Ramos (cell line): Measurements from ENCODE around the gene AGPAT3.

Experiments used
- in situ Hi-C: fragments of 300-500 bp; cut with MboI; formaldehyde crosslinking; loops from one replicate; pipeline ENCODE4 v1.14.3; 2022; ENCODE audit warnings: low sequenced_read_pairs; ENCODE audit not compliant: unreplicated experiment

Gene AGPAT3

DNA sequence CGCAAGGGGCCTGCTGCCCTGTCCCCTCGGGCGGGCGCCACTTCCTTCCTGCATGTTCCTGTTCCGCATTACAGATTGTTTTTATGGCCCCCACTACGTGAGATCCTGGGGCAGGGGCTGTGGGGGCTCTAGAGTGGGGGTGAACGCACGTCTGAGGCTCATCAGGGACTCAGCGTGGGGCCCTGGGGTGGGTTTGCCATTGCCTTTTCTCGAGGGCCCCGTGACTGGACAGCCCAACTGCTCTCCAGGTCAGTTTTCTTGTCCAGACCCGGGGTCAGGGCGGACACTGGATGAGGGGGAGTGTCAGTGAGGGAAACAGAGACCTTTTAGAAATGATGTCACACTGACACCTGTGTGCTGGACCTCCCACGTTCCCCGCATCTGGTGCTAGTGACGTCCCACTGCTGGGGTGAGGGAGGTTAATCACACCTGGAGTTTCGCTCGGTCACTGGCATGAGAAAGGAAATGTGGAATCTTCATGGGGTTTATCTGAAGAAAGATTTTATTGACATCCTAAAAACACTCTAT, 65.9 kb downstream of the AGPAT3 start:
- in situ Hi-C loops = loop anchor here (25.0 kb wide), 1 partner anchor 119 kb away; no protein-coding TSS in a partner anchor

DNA sequence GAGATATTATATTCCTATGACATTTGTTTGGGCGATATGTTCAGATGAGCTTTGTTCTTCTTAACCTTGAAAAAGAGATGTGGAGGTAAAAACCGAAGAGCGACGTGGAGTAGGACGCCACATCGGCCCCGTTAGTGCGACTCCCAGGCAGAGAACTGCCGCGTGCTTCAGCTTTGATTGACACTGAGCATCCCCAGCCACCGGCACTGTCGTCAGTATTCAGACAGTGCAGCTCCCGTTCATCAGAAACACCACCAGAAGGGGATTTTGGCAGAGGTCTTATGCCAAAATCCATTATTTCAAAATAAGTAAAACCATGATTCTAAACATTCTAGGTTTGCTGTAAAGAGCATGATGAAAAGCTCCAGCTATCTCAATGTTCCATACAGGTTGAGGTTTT, 66.5 kb downstream of the AGPAT3 start:
- in situ Hi-C loops = loop anchor here (25.0 kb wide), 1 partner anchor 119 kb away; no protein-coding TSS in a partner anchor

DNA sequence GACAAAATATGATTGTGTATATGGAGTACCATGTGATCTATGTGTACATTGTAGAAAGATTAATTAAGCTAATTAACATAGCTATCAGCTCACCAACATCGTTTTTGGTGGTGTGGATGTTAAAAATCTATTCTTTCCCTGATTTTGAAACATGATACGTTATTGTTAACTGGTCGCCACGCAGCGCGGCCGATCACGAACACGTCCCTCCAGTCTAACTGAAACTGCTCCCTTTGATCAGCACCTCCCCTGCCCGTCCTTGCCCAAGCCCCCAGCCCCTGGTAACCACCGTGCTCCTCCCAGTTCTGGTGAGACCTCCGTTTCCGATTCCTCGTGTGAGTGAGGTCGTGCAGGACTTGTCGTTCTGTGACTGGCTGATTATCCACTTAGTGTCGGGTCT, 67.0 kb downstream of the AGPAT3 start:
- in situ Hi-C loops = loop anchor here (25.0 kb wide), 1 partner anchor 120 kb away; no protein-coding TSS in a partner anchor

DNA sequence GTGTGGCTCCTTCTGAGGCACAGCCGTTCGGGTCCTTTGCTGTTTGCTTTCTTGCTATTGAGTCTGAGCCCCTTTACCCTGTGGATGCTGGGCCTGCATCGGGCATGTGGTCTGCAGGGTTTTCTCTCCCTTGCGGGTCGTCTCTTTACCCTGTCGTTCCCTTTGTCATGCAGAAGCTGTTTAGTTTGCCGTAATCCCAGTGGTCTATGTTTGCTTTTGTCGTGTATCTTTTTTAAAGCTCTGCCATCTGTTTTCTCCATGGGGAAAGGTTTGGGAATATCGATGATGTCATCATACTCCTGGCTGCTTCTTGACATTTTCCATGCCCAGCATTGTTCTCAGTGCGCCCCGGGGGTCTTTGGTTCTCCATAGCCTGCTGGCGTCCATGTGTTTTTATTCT, 68.2 kb downstream of the AGPAT3 start:
- in situ Hi-C loops = loop anchor here (25.0 kb wide), 1 partner anchor 121 kb away; no protein-coding TSS in a partner anchor

DNA sequence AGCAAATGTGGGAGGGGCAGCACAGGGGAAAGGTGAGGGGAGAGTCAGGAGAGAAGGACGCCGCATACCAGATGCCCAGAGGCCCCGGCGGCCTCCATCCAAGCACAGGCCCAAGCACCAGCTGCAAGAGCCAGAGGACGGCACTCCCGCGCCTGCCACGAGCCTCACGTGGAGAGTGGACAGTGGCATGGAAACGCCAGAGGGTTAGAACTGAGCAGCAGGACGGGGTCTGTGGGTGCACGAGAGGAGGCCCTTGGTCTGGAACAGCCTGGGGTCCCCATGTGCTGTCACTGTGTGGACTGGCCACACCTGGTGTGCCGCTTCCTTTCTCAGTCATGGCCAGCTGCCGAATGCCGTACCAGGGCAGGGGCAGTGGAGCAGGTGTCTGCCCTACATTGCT, 68.7 kb downstream of the AGPAT3 start:
- in situ Hi-C loops = loop anchor here (25.0 kb wide), 1 partner anchor 121 kb away; no protein-coding TSS in a partner anchor

DNA sequence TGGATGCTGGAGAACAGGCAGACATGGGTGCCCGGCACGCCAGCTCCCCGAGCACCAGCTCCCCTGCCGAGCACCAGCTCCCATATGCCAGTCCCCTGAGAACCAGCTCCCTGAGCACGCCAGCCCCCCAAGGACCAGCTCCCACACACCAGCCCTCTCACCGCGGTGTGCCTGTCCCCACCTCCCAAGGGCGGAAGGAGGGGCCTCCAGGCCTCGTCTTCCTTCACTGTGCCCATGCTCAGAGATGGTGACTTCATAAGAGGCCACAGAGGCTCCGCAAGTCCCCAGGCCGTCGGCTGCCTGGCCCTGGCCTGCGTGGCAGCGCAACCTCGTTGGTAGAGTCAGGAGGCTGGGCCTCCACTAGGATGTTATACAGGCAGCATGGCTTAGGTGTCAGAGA, 69.1 kb downstream of the AGPAT3 start:
- in situ Hi-C loops = loop anchor here (25.0 kb wide), 1 partner anchor 122 kb away; no protein-coding TSS in a partner anchor

DNA sequence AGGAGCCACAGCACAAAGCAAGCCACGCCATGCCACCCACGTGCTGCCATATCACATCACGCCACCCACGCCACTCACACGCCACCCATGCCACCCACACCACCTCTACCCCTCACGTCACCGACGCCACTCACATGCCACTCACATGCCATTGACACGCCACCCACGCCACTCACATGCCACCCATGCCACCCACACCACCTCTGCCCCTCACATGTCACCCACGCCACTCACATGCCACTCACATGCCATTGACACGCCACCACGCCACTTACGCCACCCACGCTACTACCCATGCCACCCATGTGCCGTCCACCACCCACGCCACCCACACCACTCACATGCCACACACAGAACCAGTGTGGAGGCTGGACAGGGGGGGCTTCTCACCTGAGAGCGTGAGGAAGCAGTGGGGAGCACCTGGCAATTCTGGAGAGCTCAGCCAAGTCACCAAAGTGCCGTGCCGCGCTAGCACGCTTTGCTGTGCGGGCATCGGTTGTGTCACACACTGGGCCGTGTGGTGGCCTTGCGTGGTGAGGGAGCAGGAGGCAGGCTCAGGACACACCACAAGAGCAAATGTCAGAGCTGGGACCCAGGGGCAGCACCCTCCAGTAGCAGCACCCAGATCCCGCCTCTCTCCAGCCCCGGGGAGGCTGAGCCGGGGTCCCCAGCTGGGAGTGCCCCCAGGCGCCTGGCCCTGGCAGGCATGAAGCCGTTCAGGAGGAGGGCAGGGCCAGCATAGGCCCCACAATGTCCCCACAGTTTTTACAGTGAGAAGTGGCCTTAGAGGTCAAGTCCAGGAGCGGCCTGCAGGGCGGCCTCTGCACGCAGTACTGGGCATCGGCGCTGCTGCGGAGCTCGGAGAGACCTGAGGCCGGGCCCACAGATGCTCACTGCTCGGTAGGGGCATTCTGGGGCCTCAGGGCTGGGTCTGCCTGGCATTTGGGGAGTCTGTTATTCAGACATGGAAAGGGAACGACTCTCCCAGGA, 70.0 kb downstream of the AGPAT3 start:
- in situ Hi-C loops = loop anchor here (25.0 kb wide), 1 partner anchor 123 kb away; no protein-coding TSS in a partner anchor

DNA sequence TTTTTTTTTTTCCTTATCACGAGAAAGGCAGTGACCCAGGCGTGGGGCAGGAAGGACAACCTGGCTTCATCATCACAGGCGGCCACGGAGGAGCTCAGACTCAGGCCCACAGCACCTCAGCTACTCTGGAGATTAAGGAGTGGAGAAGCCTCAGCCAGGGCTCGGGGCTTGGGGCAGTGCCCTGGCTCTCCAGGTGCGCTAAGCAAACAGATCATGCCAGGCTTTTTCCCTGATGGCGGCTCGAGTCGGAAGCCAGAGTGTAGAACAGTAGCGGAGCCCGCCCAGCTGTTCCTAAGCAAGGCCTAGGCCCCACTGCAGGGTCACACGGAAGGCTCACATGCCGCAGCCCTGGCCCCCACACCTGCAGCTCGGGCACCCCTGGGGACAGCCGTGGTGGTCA, 70.7 kb downstream of the AGPAT3 start:
- in situ Hi-C loops = loop anchor here (25.0 kb wide), 1 partner anchor 123 kb away; no protein-coding TSS in a partner anchor

DNA sequence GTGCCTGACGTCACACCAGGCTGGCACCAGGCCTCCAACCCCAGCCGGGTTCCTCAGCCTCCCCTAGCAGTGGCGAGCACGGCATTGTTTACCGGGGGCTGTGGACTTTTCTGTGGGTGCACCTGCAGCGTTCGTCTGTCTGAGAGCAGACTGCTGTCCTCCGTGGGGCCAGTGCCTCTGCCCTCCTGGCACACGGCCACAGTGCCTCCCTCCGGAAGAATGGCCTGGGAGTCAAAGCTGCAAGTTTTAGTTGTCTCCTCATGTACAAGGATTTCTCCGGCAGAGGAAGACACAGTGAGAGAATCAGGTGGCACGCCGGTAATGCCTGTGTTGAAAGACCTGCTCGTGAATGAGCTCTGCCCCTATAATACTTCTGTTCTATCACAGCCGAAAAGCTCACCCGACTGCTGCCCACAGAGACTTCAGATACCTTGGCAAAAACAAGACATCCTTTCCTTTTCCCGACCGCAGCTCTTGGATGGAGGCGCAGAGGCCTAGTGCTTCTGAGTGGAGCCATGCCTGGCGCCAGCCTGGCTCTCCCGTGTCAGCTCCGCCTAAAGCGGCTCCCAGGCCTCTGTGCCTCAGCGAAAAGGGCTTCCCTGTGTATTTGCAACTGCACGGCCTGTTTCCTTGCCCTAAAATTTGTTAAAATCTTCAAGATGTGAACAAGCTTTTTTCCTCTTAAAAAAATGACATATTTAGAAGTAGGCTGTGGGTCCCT, 71.4 kb downstream of the AGPAT3 start:
- in situ Hi-C loops = loop anchor here (25.0 kb wide), 1 partner anchor 124 kb away; no protein-coding TSS in a partner anchor

DNA sequence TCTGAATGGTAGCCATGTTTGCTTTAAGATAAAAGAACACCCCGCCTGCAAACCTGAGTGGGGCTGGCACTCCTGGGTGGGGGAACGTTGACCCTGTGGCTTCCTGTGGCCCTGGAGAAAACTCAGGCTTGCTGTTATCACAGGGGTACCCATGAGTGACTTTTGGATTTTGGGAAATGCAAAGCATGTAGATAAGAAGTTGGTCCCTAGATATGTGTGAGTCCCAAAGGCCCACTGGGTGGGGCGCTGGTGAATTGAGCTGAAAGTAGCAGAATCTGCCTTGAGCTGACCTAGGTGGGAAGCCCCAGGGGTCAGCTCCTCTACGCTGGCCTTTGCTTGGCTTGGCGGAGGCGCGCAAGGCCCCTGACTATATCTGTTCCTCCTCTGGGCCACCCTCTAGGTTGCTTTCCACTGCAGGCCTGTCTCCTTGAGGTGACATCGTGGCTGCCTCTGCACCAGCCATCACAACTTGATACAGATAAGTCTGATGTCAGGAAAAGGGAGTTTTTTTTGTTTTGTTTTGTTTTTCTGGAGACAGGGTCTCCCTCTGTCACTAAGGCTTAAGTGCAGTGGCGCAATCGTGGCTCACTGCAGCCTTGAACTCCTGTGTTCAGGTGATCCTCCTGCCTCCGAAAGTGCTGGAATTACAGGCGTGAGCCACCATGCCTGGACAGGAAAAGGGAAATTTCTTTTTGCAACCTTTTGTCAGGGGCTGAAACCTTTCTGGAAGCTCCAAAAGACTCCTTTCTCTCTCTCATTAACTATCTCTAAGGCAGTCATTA, 72.2 kb downstream of the AGPAT3 start:
- in situ Hi-C loops = loop anchor here (25.0 kb wide), 1 partner anchor 125 kb away; no protein-coding TSS in a partner anchor

DNA sequence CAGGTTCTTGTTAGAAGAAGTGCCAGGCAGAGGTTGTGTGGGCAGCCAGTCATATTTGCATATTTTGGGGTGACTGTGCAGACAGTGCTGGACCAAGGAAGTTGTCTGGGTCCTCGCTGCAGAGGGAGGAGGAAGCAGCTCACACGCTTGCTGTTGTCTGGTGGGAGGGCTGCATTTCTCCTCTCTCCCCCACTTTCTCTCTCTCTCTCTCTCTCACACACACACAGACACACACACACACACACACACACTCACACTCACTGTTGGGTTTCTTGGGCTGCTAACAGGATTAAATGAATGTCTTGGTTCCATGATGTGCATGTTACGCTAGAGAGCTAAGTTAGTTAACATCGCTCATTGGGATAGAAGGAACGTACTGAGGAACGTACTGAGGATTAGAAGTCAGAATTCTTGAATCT, 72.9 kb downstream of the AGPAT3 start:
- in situ Hi-C loops = loop anchor here (25.0 kb wide), 1 partner anchor 126 kb away; no protein-coding TSS in a partner anchor

DNA sequence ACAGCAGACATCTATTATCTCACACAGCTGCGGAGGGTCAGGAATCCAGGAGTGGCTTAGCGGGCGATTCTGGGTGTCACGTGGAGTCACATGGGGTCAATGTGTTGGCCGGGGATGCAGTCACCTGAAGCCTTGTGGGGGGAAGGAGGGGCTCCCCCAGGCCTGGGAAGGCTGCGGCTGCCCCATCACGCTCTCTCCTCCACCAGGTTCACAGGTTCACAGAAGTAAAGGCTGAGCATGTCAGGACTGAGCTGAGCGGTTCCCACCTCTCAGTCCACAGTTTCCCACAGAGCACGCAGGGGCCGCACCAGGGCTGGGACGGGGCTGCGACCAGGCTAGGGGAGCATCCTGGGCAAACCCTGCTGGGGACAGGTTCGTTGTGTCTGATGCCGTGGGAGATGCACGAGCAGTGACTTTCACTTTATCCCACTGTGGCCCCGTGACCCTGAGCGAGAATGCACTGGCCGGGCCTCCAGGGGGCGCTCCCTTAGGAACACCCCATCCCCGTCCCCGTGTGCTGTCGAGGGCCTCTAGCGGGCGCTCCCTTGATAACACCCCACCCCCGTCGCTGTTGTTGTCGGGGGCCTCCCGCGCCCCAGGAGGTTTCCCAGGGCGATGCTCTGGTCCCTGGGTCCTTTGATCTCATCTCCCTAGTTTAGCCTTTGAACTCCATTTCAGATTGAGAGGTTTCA, 73.9 kb downstream of the AGPAT3 start:
- in situ Hi-C loops = loop anchor here (25.0 kb wide), 1 partner anchor 127 kb away; no protein-coding TSS in a partner anchor

DNA sequence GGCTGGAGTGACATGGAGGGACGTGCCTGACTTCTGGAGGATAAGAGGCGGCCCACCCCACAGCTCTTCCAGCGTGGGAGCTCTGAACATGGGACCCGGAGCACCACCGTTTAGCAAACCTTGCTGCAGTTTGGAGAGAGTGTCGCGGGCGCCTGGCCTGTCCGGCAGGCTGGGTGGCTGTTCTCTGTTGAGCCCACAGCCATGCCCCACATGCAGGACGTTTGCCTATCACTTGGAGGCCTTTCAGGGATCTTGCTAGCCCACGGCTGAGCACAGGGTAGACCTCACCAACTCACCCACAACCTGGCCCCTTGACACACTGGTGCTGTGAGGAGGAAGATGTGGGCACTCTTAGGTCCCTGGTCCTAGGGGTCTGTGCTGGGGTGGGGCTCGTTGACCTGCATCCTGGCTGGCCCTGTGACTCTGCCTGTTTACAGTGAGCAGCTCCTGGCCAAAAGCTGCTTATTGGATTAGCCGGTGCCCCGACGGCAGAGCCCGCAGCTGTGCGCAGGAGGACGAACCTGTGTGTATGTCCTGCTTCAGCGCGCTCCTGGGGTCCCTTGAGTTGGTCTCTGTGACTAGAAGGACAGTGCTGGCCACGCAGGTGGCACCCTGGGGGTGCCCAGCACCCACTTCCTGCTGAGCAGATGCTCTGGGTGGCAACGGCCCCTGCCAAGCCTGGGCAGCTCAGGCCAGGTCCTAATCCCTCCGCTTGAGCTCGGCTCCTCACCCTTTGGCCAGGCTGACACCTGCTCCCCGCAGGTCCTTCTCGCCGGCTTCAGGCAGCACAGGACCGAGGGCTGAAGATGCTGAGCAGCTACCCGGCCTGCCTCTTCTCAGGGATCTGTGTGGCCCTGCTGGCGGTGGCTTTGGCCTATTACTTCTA, 74.7 kb downstream of the AGPAT3 start:
- in situ Hi-C loops = loop anchor here (10.0 to 25.0 kb wide), 2 partner anchors 55 to 127 kb away; no protein-coding TSS in a partner anchor

DNA sequence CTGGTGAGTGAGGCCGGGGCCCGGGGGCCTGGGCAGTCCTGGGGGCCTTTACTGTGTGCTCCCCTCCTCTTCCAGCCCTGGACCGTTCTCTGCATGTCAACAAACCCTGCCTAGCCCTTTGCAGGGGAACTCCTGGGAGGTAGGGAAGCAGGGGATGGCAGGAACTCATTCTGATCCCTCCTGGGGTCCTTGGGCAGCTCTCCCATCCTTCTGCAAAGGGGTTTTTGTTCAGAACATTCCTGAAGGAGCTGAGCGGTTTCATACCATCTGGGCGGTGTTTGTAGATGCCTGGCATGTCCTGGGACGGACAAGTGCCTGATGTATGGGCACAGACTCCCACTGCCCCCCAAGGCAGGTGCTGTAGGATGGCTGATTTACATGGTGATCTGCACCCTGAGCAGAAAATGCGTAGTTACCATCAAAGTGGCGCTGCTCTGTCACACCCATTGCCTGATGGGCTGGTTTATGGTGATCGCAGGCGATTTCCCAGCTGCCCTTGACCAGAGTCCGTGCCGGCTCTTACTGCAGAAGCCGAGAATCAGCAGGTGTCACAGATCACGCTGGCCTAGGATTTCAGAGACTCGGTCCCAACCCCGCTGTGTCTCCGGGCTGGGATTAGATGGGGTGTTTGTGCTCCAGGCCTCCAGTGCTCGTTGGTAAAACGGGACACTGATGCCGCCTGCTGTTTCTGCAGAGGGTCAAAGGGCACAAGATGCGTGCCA, 75.5 kb downstream of the AGPAT3 start:
- in situ Hi-C loops = loop anchor here (10.0 to 25.0 kb wide), 2 partner anchors 54 to 128 kb away; no protein-coding TSS in a partner anchor

DNA sequence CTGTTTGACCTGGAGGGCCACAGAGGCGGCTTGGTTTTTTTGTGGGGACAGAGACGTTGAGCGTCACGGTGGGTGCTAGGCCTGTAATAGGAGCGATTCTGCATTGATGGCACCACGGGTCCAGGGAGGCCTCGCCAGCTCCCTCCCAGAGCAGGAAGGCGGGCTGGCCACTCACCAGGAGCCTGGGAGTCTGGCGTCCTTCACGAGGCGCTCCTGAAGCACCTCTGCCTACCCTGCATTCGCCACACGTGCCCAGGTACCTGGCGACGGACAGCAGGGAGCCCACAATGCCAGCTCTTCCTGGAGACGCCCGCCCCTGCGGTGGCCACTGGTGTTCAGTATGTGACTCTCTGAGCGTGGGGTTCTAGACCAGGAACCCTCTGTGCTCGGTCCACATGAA, 77.2 kb downstream of the AGPAT3 start:
- in situ Hi-C loops = loop anchor here (10.0 to 25.0 kb wide), 2 partner anchors 53 to 130 kb away; no protein-coding TSS in a partner anchor

DNA sequence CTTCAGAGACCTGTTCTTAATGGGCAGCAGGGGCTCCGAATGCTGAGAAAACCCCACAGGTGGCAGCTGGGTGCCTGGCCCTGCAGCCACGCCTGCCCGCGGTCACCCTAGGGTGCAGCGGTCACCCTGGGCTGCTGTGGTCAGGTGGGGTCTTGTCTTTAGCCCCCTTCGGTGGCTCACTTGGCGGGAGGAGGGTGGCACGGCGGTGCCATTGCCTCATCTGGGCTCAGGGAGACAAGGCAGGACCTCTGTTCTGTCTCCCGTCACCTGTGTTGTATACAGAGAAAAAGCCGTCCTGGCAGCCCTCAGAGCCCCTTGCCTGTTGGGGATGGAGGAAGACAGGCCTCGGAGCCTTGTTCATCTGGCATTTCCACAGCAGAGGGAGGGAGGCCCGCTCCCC, 77.6 kb downstream of the AGPAT3 start:
- in situ Hi-C loops = loop anchor here (10.0 to 25.0 kb wide), 2 partner anchors 52 to 130 kb away; no protein-coding TSS in a partner anchor
